Measurements from ENCODE around the gene FRYL.

DNA sequence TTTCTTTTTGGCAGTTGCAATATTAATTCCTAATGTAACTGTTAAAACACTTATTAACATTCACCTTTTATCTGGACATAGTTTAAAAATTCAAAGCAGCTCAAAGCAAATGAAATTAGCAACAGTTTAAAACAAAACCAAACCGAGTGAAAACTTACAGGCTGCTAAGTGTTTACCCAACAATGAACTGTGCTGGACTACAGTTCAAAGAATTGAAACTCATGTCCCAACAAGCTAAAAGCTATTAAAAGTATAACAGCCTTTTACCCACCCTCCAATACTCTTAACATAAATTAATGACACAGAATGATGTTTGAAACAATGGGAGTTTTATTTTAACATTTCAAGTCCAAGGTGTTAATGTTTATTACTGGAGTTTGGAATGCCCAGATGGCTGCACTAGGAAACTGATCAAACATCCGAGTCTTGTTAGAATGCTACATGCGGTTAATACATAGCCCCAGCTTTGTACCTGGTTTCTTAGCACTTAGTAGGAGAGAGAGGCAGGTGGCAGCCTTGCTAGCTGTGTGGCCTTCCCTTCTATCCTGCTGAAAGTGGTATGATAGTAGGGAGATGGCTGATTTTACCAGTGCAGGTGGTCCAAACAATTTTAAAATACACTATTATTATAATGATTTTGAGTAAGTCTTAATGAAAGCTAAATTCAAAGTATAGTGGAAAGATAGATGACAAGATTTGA, 21.1 kb upstream of the FRYL start:
- TF ChIP-seq, protein P1, sequence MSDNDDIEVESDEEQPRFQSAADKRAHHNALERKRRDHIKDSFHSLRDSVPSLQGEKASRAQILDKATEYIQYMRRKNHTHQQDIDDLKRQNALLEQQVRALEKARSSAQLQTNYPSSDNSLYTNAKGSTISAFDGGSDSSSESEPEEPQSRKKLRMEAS (IDR thresholded peaks at IDR 0.05) = no peak
- TF ChIP-seq, protein P2, sequence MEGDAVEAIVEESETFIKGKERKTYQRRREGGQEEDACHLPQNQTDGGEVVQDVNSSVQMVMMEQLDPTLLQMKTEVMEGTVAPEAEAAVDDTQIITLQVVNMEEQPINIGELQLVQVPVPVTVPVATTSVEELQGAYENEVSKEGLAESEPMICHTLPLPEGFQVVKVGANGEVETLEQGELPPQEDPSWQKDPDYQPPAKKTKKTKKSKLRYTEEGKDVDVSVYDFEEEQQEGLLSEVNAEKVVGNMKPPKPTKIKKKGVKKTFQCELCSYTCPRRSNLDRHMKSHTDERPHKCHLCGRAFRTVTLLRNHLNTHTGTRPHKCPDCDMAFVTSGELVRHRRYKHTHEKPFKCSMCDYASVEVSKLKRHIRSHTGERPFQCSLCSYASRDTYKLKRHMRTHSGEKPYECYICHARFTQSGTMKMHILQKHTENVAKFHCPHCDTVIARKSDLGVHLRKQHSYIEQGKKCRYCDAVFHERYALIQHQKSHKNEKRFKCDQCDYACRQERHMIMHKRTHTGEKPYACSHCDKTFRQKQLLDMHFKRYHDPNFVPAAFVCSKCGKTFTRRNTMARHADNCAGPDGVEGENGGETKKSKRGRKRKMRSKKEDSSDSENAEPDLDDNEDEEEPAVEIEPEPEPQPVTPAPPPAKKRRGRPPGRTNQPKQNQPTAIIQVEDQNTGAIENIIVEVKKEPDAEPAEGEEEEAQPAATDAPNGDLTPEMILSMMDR (IDR thresholded peaks at IDR 0.05 in 2 of 3, conservative IDR thresholded peaks at IDR 0.05 in 1 of 3; ENCODE audit: borderline replicate concordance in 1 of 3, insufficient read depth in 1 of 3, low read depth in 2 of 3, low read length in 2 of 3) = no peak
- TF ChIP-seq JUND (IDR thresholded peaks at IDR 0.05) (no peak), SP1 (IDR thresholded peaks at IDR 0.05; ENCODE audit: low read depth) (no peak), TCF7L2 (IDR thresholded peaks at IDR 0.05; ENCODE audit: borderline replicate concordance, extremely low read depth, insufficient read depth, insufficient read length) (no peak), POLR2AphosphoS5 (IDR thresholded peaks at IDR 0.05; ENCODE audit: low read depth, low read length) (no peak), POLR2A (IDR thresholded peaks at IDR 0.05; ENCODE audit: borderline replicate concordance, extremely low read depth, insufficient read depth, insufficient read length) (no peak)

Data from HCT116 (cell line).